Measurements from ENCODE around the gene IGF2.

Gene IGF2

DNA sequence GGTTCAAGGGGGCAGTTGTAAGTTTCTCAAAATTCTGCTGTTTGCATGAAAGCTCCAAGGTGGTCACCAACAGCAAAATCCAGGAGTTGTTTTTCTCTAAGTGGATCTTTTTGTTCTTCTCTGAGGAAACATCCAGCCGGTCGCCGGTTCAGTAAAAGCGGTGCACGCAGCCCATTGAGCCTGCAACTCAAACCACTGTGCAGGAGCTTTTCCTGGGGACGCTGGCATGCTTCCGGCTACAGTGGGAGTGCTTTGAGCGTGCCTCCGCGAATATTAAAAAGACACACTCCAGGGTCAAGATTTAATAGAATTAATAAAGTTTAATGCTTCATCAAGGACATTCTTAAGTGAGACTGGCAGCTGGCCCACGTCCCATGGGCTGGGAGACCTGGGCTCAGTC lies 25.4 kb downstream of the IGF2 start:
- no peak overlapping the region for H3K27ac ChIP-seq (replicated peaks; ENCODE audit: low read length)
- DNase-seq (ENCODE audit: low spot score), result no peak
- no peak overlapping the region for H2BK120ac ChIP-seq (ENCODE audit: low read depth, low read length)
- H4K8ac ChIP-seq (ENCODE audit: low read depth, low read length), result no peak overlapping the region
- no CpG with 5 or more reads among the region's 11 CpGs for WGBS, 2 donors (ENCODE audit: extremely low coverage in 2 of 2, insufficient read length in 2 of 2, insufficient replicate concordance in 1 of 2)
- H3K36me3 ChIP-seq (replicated peaks in 1 of 2; ENCODE audit: control insufficient read depth in 2 of 2, insufficient read depth in 2 of 2, low read length in 2 of 2), result no peaks in the 10 kb centered on the region
- no peak overlapping the region for H2AFZ ChIP-seq (ENCODE audit: low read length)
- H3K4me2 ChIP-seq (ENCODE audit: insufficient read depth, low read length, poor library complexity, severe bottlenecking), result no peak overlapping the region
- peaks cover 0 to 2% of the 10 kb centered on the region in 2 donors for H3K4me1 ChIP-seq (ENCODE audit: control insufficient read depth in 2 of 2, insufficient read depth in 1 of 2, low read depth in 1 of 2, low read length in 2 of 2)
- no peak overlapping the region for H2BK5ac ChIP-seq (ENCODE audit: low read length)
- H3K9ac ChIP-seq (ENCODE audit: low read depth, low read length, poor library complexity), result no peak overlapping the region
- no peaks in the 10 kb centered on the region for H3K79me1 ChIP-seq (ENCODE audit: low read depth, low read length)
- H3K18ac ChIP-seq (ENCODE audit: low read length), result no peak overlapping the region
- H3K23ac ChIP-seq (ENCODE audit: low read depth, low read length, poor library complexity), result no peak overlapping the region
- H3K4me3 ChIP-seq (ENCODE audit: low read length in 2 of 2), result no peak overlapping the region
- peaks cover 0 to 3% (median 0%) of the 10 kb centered on the region in 3 experiments for H3K27me3 ChIP-seq (ENCODE audit: control insufficient read depth in 3 of 3, insufficient read depth in 3 of 3, low read depth in 1 of 3, low read length in 3 of 3)
- H2BK12ac ChIP-seq (ENCODE audit: low read length), result no peak overlapping the region
- peaks cover 9 to 10% of the 10 kb centered on the region in 2 donors for H3K9me3 ChIP-seq (replicated peaks in 1 of 2; ENCODE audit: control insufficient read depth in 2 of 2, insufficient read depth in 1 of 2, low read depth in 1 of 2, low read length in 2 of 2)
- H3K14ac ChIP-seq (ENCODE audit: low read length), result no peak overlapping the region
- H3K4ac ChIP-seq (ENCODE audit: low read length), result no peak overlapping the region
- no peak overlapping the region for H4K91ac ChIP-seq (ENCODE audit: low read depth, low read length, poor library complexity)
- H2AK5ac ChIP-seq (ENCODE audit: low read depth, low read length), result no peak overlapping the region
- H2BK15ac ChIP-seq (ENCODE audit: low read length), result no peak overlapping the region

DNA sequence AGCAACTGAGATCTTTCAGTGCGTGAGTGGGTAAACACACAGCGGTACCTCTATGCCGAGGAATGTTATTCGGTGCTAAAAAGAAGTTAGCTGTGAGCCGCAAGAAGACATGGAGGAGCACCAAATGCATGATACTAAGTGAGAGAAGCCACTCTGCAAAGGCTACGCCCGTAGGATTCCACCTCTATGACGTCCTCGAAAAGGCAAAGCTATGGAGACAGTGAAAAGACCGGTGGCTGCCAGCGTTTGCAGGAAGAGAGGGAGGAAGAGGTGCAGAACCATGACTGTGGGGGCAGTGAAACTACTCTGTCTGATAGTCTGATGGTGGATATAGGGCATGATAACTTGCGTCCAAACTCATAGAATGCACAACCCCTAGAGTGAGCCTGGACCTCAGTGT lies 28.7 kb downstream of the IGF2 start:
- DNase-seq (ENCODE audit: low spot score), result no peak
- no peak overlapping the region for H3K4me3 ChIP-seq (ENCODE audit: low read length in 2 of 2)
- no peak overlapping the region for H2AK5ac ChIP-seq (ENCODE audit: low read depth, low read length)
- no peak overlapping the region for H2BK12ac ChIP-seq (ENCODE audit: low read length)
- no peaks in the 10 kb centered on the region for H3K9me3 ChIP-seq (replicated peaks in 1 of 2; ENCODE audit: control insufficient read depth in 2 of 2, insufficient read depth in 1 of 2, low read depth in 1 of 2, low read length in 2 of 2)
- peaks cover 0 to 3% (median 0%) of the 10 kb centered on the region in 3 experiments for H3K27me3 ChIP-seq (ENCODE audit: control insufficient read depth in 3 of 3, insufficient read depth in 3 of 3, low read depth in 1 of 3, low read length in 3 of 3)
- H3K9ac ChIP-seq (ENCODE audit: low read depth, low read length, poor library complexity), result no peak overlapping the region
- H3K36me3 ChIP-seq (replicated peaks in 1 of 2; ENCODE audit: control insufficient read depth in 2 of 2, insufficient read depth in 2 of 2, low read length in 2 of 2), result no peaks in the 10 kb centered on the region
- H3K27ac ChIP-seq (replicated peaks; ENCODE audit: low read length), result no peak overlapping the region
- H4K8ac ChIP-seq (ENCODE audit: low read depth, low read length), result no peak overlapping the region
- H2BK120ac ChIP-seq (ENCODE audit: low read depth, low read length), result no peak overlapping the region
- no peak overlapping the region for H3K23ac ChIP-seq (ENCODE audit: low read depth, low read length, poor library complexity)
- no peak overlapping the region for H3K4me2 ChIP-seq (ENCODE audit: insufficient read depth, low read length, poor library complexity, severe bottlenecking)
- no peak overlapping the region for H2BK15ac ChIP-seq (ENCODE audit: low read length)
- no peaks in the 10 kb centered on the region for H3K79me1 ChIP-seq (ENCODE audit: low read depth, low read length)
- no peak overlapping the region for H2BK5ac ChIP-seq (ENCODE audit: low read length)
- WGBS, 2 donors (ENCODE audit: extremely low coverage in 2 of 2, insufficient read length in 2 of 2, insufficient replicate concordance in 1 of 2), result no CpG with 5 or more reads among the region's 12 CpGs
- H3K14ac ChIP-seq (ENCODE audit: low read length), result no peak overlapping the region
- H4K91ac ChIP-seq (ENCODE audit: low read depth, low read length, poor library complexity), result no peak overlapping the region
- no peak overlapping the region for H2AFZ ChIP-seq (ENCODE audit: low read length)
- H3K4ac ChIP-seq (ENCODE audit: low read length), result no peak overlapping the region
- peaks cover 0 to 2% of the 10 kb centered on the region in 2 donors for H3K4me1 ChIP-seq (ENCODE audit: control insufficient read depth in 2 of 2, insufficient read depth in 1 of 2, low read depth in 1 of 2, low read length in 2 of 2)
- H3K18ac ChIP-seq (ENCODE audit: low read length), result no peak overlapping the region

DNA sequence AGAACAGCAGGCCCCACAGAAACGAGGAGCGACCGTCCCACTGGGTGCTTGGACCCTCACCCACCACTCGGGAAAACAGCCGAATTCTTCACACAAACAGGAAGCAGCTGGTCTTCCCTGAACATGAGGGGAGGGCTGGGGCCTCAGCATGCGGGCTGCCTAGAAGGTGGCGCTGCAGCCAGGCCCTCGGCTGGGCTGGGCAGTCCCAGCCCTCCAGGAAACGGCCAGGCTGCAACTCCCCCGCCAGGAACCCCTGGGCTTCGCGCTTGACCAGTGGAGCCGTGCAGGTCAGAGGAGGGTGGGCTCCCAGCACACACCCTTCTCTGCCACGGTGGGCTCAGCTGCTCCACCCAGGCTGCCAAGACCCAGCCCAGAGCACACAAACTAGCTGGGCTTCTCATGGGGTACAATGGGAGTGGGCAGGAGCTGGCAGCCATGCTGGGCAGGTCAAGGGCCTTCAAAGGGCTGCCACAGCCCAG lies 29.6 kb downstream of the IGF2 start:
- no peak overlapping the region for H3K4ac ChIP-seq (ENCODE audit: low read length)
- WGBS, 2 donors (ENCODE audit: extremely low coverage in 2 of 2, insufficient read length in 2 of 2, insufficient replicate concordance in 1 of 2), result no CpG with 5 or more reads among the region's 14 CpGs

DNA sequence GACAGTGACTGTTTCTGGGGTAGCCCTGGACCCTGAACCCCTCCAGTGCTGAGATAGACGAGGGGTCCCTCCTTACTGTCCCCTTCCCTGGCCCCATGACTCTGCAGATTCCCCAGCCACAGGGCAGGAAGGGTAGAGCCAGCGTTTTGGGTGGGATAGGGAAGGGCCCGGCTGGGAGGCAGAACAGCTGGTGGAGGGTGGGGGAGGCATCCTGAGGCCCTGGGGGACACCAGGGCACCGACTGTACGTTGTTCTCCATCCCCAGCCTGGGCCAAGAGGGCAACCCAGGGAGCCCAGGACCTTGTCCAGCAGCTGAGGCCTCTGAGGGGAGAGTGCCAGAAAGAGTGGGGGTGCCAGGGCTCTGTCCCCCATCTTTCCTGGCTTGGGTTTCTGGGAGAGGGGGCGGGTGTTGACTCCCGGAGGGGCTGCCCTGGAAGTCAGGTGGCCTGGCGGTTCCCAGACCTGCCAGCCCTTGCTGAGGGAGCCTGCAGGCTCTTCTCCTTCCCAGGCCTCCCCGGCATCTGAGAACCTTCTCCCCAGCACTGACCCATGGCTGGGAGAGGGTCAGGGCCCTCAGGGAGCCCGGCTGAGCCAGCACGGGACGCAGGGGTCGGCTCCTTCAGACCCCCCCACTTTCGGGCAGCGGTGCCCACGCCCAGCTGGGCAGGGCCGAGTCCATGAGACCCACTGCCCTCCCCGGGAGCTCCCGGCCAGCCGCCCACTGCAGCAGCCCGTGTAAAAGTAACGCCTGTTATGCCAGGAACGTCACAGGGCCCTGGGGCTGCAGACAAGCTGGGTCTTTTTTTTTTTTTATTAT lies 30.3 kb downstream of the IGF2 start:
- Histone ChIP-seq H3K4me3 (ENCODE audit: low read length in 2 of 2) (no peak overlapping the region), H3K4me1 (ENCODE audit: control insufficient read depth in 2 of 2, insufficient read depth in 1 of 2, low read depth in 1 of 2, low read length in 2 of 2) (peaks cover 0 to 4% of the 10 kb centered on the region in 2 donors), H2BK120ac (ENCODE audit: low read depth, low read length) (no peak overlapping the region), H3K18ac (ENCODE audit: low read length) (peak overlapping the region; percentile 87), H3K9me3 (replicated peaks in 1 of 2; ENCODE audit: control insufficient read depth in 2 of 2, insufficient read depth in 1 of 2, low read depth in 1 of 2, low read length in 2 of 2) (no peaks in the 10 kb centered on the region), H2BK15ac (ENCODE audit: low read length) (peak overlapping the region; percentile 79), H3K9ac (ENCODE audit: low read depth, low read length, poor library complexity) (no peak overlapping the region), H3K4ac (ENCODE audit: low read length) (peak overlapping the region; percentile 40), H3K4me2 (ENCODE audit: insufficient read depth, low read length, poor library complexity, severe bottlenecking) (no peak overlapping the region), H3K27ac (replicated peaks; ENCODE audit: low read length) (no peak overlapping the region), H2BK5ac (ENCODE audit: low read length) (no peak overlapping the region), H3K14ac (ENCODE audit: low read length) (peak overlapping the region; percentile 47), H2BK12ac (ENCODE audit: low read length) (no peak overlapping the region), H3K27me3 (ENCODE audit: control insufficient read depth in 3 of 3, insufficient read depth in 3 of 3, low read depth in 1 of 3, low read length in 3 of 3) (peaks cover 0 to 3% (median 0%) of the 10 kb centered on the region in 3 experiments), H2AK5ac (ENCODE audit: low read depth, low read length) (peak overlapping the region; percentile 66), H3K79me1 (ENCODE audit: low read depth, low read length) (no peaks in the 10 kb centered on the region), H4K91ac (ENCODE audit: low read depth, low read length, poor library complexity) (no peak overlapping the region), H3K23ac (ENCODE audit: low read depth, low read length, poor library complexity) (peak overlapping the region; percentile 43), H4K8ac (ENCODE audit: low read depth, low read length) (no peak overlapping the region), H2AFZ (ENCODE audit: low read length) (peak overlapping the region; percentile 53), H3K36me3 (replicated peaks in 1 of 2; ENCODE audit: control insufficient read depth in 2 of 2, insufficient read depth in 2 of 2, low read length in 2 of 2) (no peaks in the 10 kb centered on the region)
- DNase-seq (ENCODE audit: low spot score), result no peak
- no CpG with 5 or more reads among the region's 23 CpGs for WGBS, 2 donors (ENCODE audit: extremely low coverage in 2 of 2, insufficient read length in 2 of 2, insufficient replicate concordance in 1 of 2)

More for the DNA sequence above, 29.6 kb downstream of the IGF2 start:
- Histone ChIP-seq H2BK15ac (ENCODE audit: low read length) (no peak overlapping the region), H3K9ac (ENCODE audit: low read depth, low read length, poor library complexity) (peak overlapping the region; percentile 27), H3K36me3 (replicated peaks in 1 of 2; ENCODE audit: control insufficient read depth in 2 of 2, insufficient read depth in 2 of 2, low read length in 2 of 2) (no peaks in the 10 kb centered on the region), H3K14ac (ENCODE audit: low read length) (peak overlapping the region; percentile 1), H2BK120ac (ENCODE audit: low read depth, low read length) (no peak overlapping the region), H3K23ac (ENCODE audit: low read depth, low read length, poor library complexity) (no peak overlapping the region), H3K9me3 (replicated peaks in 1 of 2; ENCODE audit: control insufficient read depth in 2 of 2, insufficient read depth in 1 of 2, low read depth in 1 of 2, low read length in 2 of 2) (no peaks in the 10 kb centered on the region), H2BK12ac (ENCODE audit: low read length) (no peak overlapping the region), H3K27ac (replicated peaks; ENCODE audit: low read length) (no peak overlapping the region), H3K4me3 (ENCODE audit: low read length in 2 of 2) (no peak overlapping the region), H3K4me1 (ENCODE audit: control insufficient read depth in 2 of 2, insufficient read depth in 1 of 2, low read depth in 1 of 2, low read length in 2 of 2) (peaks cover 0 to 4% of the 10 kb centered on the region in 2 donors), H4K8ac (ENCODE audit: low read depth, low read length) (no peak overlapping the region), H2AK5ac (ENCODE audit: low read depth, low read length) (peak overlapping the region; percentile 35), H2BK5ac (ENCODE audit: low read length) (no peak overlapping the region), H3K27me3 (ENCODE audit: control insufficient read depth in 3 of 3, insufficient read depth in 3 of 3, low read depth in 1 of 3, low read length in 3 of 3) (peaks cover 0 to 3% (median 0%) of the 10 kb centered on the region in 3 experiments), H4K91ac (ENCODE audit: low read depth, low read length, poor library complexity) (no peak overlapping the region), H3K4me2 (ENCODE audit: insufficient read depth, low read length, poor library complexity, severe bottlenecking) (no peak overlapping the region), H3K18ac (ENCODE audit: low read length) (peak overlapping the region; percentile 61), H2AFZ (ENCODE audit: low read length) (peak overlapping the region; percentile 53), H3K79me1 (ENCODE audit: low read depth, low read length) (no peaks in the 10 kb centered on the region)
- DNase-seq (ENCODE audit: low spot score), result no peak

Measured in neuronal stem cell (in vitro differentiated cells).